Measurements from ENCODE around the gene GYS2.

GRCh38 chr12:21562859-21563258 lies 41.8 kb downstream of the GYS2 start:
- TF ChIP-seq REST (IDR thresholded peaks at IDR 0.05; ENCODE audit: insufficient replicate concordance, low read depth) (no peak), CTCF (IDR thresholded peaks at IDR 0.05; ENCODE audit: insufficient read depth, low read length) (no peak), POLR2AphosphoS5 (IDR thresholded peaks at IDR 0.05; ENCODE audit: low read depth) (no peak), GABPA (IDR thresholded peaks at IDR 0.05; ENCODE audit: low read depth) (no peak)

Data from HL-60 (cell line).